ENCODE results near the gene HLA-DRA. TPM values are rescaled to one million over a fixed set of nuclear protein-coding genes. Genes with fewer than 3 reads are reported as not detected.
A peak's percentile ranks its signal among the peaks of the same experiment; 100 is the strongest.
"Not testable (repeated sequence)": the region's sequence is repeated elsewhere in the genome, so short reads cannot be mapped to it uniquely, and the experiment has no call there.

The HLA-DRA gene
- total RNA-seq, 1 experiment from 2014 or later: 283 TPM

DNA sequence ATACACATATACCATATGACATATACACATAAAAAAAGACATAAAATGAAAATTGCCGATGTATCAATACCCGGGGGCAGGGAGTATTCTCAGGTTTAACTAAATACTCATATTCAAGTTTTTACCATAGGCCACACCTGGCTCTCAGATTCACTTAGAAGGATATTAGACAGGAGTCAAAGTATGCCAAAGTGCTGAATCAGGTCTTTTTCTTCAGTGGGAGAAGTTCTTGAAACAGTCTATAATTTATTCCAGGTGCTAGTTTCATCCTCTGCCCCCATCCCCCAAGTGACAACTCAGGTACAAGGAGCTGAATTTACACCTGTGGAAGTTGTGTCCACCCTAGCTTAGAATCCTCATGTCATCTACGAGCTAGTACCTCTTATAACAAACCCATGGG, 8.5 kb upstream of the HLA-DRA start:
- CTCF ChIA-PET: interaction anchor here (0.7 to 2.4 kb wide), 2 partner anchors 269 to 355 kb away, joined by 3 to 15 read pairs; no protein-coding TSS in a partner anchor
- Mint-ChIP-seq H3K9me3 (ENCODE audit: low read depth, unreplicated experiment) (no peaks in the 10 kb centered on the region), H3K4me1 (ENCODE audit: low read depth, unreplicated experiment) (no peaks in the 10 kb centered on the region), H3K27me3 (ENCODE audit: unreplicated experiment) (peaks cover 70% of the 10 kb centered on the region), H3K27ac (ENCODE audit: unreplicated experiment) (no peak overlapping the region), H3K4me3 (ENCODE audit: low read depth, unreplicated experiment) (no peak overlapping the region), H3K36me3 (ENCODE audit: insufficient read depth, unreplicated experiment) (no peaks in the 10 kb centered on the region)
- intact Hi-C loops (cut with micrococcal nuclease; ENCODE audit: unreplicated experiment): loop anchor here (5.0 kb wide), 1 partner anchor 356 kb away; no protein-coding TSS in a partner anchor
- BruUV-seq (replicated peaks): no TSS peak
- no peak for TF ChIP-seq CTCF (IDR thresholded peaks at IDR 0.05; ENCODE audit: unreplicated experiment)
- DNase-seq: no peak

DNA sequence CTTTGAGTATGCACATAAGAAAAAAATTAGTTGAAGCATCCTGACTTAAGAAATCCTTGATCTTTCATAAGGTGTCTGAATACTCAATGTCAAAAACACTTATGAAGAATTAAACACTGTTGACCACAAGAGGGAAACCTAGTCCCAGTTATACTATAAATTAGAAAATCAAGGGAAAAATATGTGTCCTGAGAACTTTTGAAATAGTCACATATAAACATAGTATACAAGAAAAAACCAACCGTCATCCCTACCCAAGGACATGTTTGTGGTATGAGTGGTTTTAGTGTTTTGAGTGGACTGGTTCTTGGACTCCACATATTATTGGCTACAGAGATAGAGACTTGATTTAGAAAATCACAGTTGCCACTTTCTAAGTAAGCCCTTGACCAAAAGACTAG, 7.6 kb upstream of the HLA-DRA start:
- TF ChIP-seq CTCF (IDR thresholded peaks at IDR 0.05; ENCODE audit: unreplicated experiment): peak; percentile 69
- no TSS peak for BruUV-seq (replicated peaks)
- intact Hi-C loops (cut with micrococcal nuclease; ENCODE audit: unreplicated experiment): loop anchor here (1.0 to 5.0 kb wide), 3 partner anchors 261 to 355 kb away; no protein-coding TSS in a partner anchor
- Mint-ChIP-seq H3K9me3 (ENCODE audit: low read depth, unreplicated experiment) (no peaks in the 10 kb centered on the region), H3K36me3 (ENCODE audit: insufficient read depth, unreplicated experiment) (no peaks in the 10 kb centered on the region), H3K4me1 (ENCODE audit: low read depth, unreplicated experiment) (no peaks in the 10 kb centered on the region), H3K4me3 (ENCODE audit: low read depth, unreplicated experiment) (no peak overlapping the region), H3K27me3 (ENCODE audit: unreplicated experiment) (peaks cover 74% of the 10 kb centered on the region), H3K27ac (ENCODE audit: unreplicated experiment) (no peak overlapping the region)
- CTCF ChIA-PET: interaction anchor here (0.7 to 2.4 kb wide), 3 partner anchors 268 to 354 kb away, joined by 3 to 15 read pairs (median 3); no protein-coding TSS in a partner anchor
- DNase-seq: no peak

- not testable (repeated sequence) for H3K27ac Mint-ChIP-seq (ENCODE audit: unreplicated experiment); H3K4me3 Mint-ChIP-seq (ENCODE audit: low read depth, unreplicated experiment); H3K4me1 Mint-ChIP-seq (ENCODE audit: low read depth, unreplicated experiment); H3K36me3 Mint-ChIP-seq (ENCODE audit: insufficient read depth, unreplicated experiment); DNase-seq; BruUV-seq (replicated peaks); H3K9me3 Mint-ChIP-seq (ENCODE audit: low read depth, unreplicated experiment)
- intact Hi-C loops (cut with micrococcal nuclease; ENCODE audit: unreplicated experiment): loop anchor here (2.0 to 5.0 kb wide), 2 partner anchors 259 to 353 kb away; no protein-coding TSS in a partner anchor
- CTCF ChIA-PET: interaction anchor here (0.5 kb wide), 1 partner anchor 322 kb away, joined by 3 read pairs; no protein-coding TSS in a partner anchor
- peaks cover 71% of the 10 kb centered on the region for H3K27me3 Mint-ChIP-seq (ENCODE audit: unreplicated experiment)
Measured at GRCh38 chr6:32433950-32434349, 5.7 kb upstream of the HLA-DRA start.

DNA sequence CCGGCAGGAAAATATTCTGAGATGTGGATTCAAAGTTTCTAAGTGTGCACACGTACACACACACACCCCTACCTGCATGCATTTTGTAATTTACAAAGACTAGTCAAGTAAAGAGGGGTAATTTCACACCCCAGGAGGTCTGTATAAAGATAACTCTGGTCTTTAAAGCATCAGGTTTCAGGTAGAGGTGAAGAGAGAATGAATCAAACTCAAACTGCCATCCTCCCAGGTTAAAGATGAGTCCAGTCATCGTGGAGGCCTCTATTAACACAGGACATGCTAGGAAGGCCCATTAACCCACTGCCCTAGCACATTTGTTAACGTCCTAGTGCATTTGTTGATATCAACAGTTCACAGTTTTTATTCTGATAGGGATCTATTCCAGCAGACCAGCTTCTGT, 3.5 kb upstream of the HLA-DRA start:
- BruUV-seq (replicated peaks): no TSS peak
- peaks cover 12% of the 10 kb centered on the region for H3K36me3 Mint-ChIP-seq (ENCODE audit: insufficient read depth, unreplicated experiment)
- H3K9me3 Mint-ChIP-seq (ENCODE audit: low read depth, unreplicated experiment): peaks cover 2% of the 10 kb centered on the region
- DNase-seq: no peak
- peaks cover 62% of the 10 kb centered on the region for H3K27me3 Mint-ChIP-seq (ENCODE audit: unreplicated experiment)
- intact Hi-C loops (cut with micrococcal nuclease; ENCODE audit: unreplicated experiment): no loop called here
- H3K4me1 Mint-ChIP-seq (ENCODE audit: low read depth, unreplicated experiment): peaks cover 11% of the 10 kb centered on the region
- CTCF ChIA-PET: interaction anchor here (0.6 to 0.7 kb wide), 2 partner anchors 8 to 349 kb away, joined by 3 to 7 read pairs; no protein-coding TSS in a partner anchor
- no peak overlapping the region for H3K4me3 Mint-ChIP-seq (ENCODE audit: low read depth, unreplicated experiment)
- H3K27ac Mint-ChIP-seq (ENCODE audit: unreplicated experiment): no peak overlapping the region
- no peak for TF ChIP-seq CTCF (IDR thresholded peaks at IDR 0.05; ENCODE audit: unreplicated experiment)
